DND-41 (cell line): ENCODE measurements around the gene PTPRR.

ENCODE experiments used
- ATAC-seq: fragments of 200-7000 bp; cut with Tn5 transposase; 3 replicates; pipeline ENCODE4 v1.9.1; 2021; ENCODE audit warnings: low read depth; ENCODE audit not compliant: insufficient read depth
- DNase-seq: peaks from one replicate; pipeline ENCODE4 v3.0.0-alpha.2; 2020
- H2AFZ ChIP-seq: 2 replicates; pipeline ENCODE4 v1.6.0; 2012; ENCODE audit warnings: low read depth, low read length
- H3K27ac ChIP-seq: 2 replicates; pipeline ENCODE4 v1.5.1; 2012; ENCODE audit warnings: low read length, inconsistent platforms
- H3K27me3 ChIP-seq: fragments of 200-600 bp; sonication (generic); 2 replicates; pipeline ENCODE4 v1.6.0; 2012; ENCODE audit warnings: low read length, mild to moderate bottlenecking, inconsistent platforms; ENCODE audit not compliant: insufficient read depth, poor library complexity
- H3K36me3 ChIP-seq: 2 replicates; pipeline ENCODE4 v1.5.1; 2012; ENCODE audit warnings: low read length, inconsistent platforms; ENCODE audit not compliant: insufficient read depth
- H3K4me1 ChIP-seq: 2 replicates; pipeline ENCODE4 v1.5.1; 2012; ENCODE audit warnings: mild to moderate bottlenecking, low read length; ENCODE audit not compliant: insufficient read depth
- H3K4me2 ChIP-seq: 2 replicates; pipeline ENCODE4 v1.6.0; 2012; ENCODE audit warnings: mild to moderate bottlenecking, moderate library complexity, low read length, inconsistent platforms; ENCODE audit not compliant: insufficient read depth
- H3K4me3 ChIP-seq, 2 experiments: fragments of 200-600 bp in 1 of 2; shearing (Covaris generic) in 1 of 2; 2 replicates each; pipeline ENCODE4 v1.5.1; 2012 to 2016; ENCODE audit warnings: inconsistent platforms in 2 of 2, low read length in 2 of 2, mild to moderate bottlenecking in 2 of 2, low read depth in 1 of 2, moderate library complexity in 1 of 2
- H3K79me2 ChIP-seq: 2 replicates; pipeline ENCODE4 v1.6.0; 2012; ENCODE audit warnings: low read length, inconsistent platforms; ENCODE audit not compliant: insufficient read depth
- H3K9ac ChIP-seq: 2 replicates; pipeline ENCODE4 v1.6.0; 2012; ENCODE audit warnings: low read depth, mild to moderate bottlenecking, inconsistent platforms, low read length, moderate library complexity
- H3K9me3 ChIP-seq: 2 replicates; pipeline ENCODE4 v1.5.1; 2012; ENCODE audit warnings: low read length, moderate library complexity, mild to moderate bottlenecking, inconsistent platforms; ENCODE audit not compliant: insufficient read depth, severe bottlenecking
- H4K20me1 ChIP-seq: 2 replicates; pipeline ENCODE4 v1.6.0; 2012; ENCODE audit warnings: low read length; ENCODE audit not compliant: insufficient read depth
- EZH2 ChIP-seq: IDR thresholded peaks from 3 replicates; pipeline ENCODE4 v1.6.1; 2012; ENCODE audit warnings: borderline replicate concordance, low read depth, mild to moderate bottlenecking, moderate library complexity, low read length, inconsistent platforms; ENCODE audit not compliant: severe bottlenecking
- TF ChIP-seq, protein P1 (sequence below): IDR thresholded peaks from 2 replicates; pipeline ENCODE4 v1.5.1; 2012; ENCODE audit warnings: borderline replicate concordance, low read length, moderate library complexity, mild to moderate bottlenecking; ENCODE audit not compliant: poor library complexity, severe bottlenecking; ENCODE audit errors: extremely low read depth

The PTPRR gene

DNA sequence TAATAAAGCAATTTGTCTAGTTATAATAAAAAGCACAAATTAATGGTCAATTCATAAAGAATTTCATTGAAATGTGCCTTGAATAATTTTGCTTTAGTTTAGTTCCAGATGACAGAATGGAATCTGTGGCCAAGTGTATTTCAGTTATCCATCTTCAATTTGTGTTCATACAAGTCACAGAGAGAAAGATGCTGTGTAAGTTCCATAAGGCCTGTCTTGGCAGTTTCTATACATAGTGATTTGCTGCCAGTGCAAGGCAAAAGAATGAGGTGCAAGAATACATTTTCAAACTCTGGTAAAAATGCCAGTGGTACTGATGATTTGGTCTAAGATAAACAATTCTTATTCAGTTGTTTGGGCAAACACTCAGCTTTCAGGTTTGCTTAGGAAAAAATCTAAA is 149.0 kb downstream of the PTPRR start:
- ATAC-seq (no peak), DNase-seq (no peak)
- H3K4me1 ChIP-seq: no peaks in the 10 kb centered on the region
- no peak overlapping the region for H3K9ac ChIP-seq
- no peak overlapping the region for H3K27ac ChIP-seq
- no peaks in the 10 kb centered on the region for H3K27me3 ChIP-seq
- no peaks in the 10 kb centered on the region for H4K20me1 ChIP-seq
- TF ChIP-seq EZH2: no peak
- TF ChIP-seq, protein P1, sequence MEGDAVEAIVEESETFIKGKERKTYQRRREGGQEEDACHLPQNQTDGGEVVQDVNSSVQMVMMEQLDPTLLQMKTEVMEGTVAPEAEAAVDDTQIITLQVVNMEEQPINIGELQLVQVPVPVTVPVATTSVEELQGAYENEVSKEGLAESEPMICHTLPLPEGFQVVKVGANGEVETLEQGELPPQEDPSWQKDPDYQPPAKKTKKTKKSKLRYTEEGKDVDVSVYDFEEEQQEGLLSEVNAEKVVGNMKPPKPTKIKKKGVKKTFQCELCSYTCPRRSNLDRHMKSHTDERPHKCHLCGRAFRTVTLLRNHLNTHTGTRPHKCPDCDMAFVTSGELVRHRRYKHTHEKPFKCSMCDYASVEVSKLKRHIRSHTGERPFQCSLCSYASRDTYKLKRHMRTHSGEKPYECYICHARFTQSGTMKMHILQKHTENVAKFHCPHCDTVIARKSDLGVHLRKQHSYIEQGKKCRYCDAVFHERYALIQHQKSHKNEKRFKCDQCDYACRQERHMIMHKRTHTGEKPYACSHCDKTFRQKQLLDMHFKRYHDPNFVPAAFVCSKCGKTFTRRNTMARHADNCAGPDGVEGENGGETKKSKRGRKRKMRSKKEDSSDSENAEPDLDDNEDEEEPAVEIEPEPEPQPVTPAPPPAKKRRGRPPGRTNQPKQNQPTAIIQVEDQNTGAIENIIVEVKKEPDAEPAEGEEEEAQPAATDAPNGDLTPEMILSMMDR: no peak
- no peaks in the 10 kb centered on the region for H3K9me3 ChIP-seq
- H2AFZ ChIP-seq: no peak overlapping the region
- H3K4me3 ChIP-seq: no peak overlapping the region
- no peaks in the 10 kb centered on the region for H3K79me2 ChIP-seq
- no peak overlapping the region for H3K4me2 ChIP-seq
- H3K36me3 ChIP-seq: no peaks in the 10 kb centered on the region

DNA sequence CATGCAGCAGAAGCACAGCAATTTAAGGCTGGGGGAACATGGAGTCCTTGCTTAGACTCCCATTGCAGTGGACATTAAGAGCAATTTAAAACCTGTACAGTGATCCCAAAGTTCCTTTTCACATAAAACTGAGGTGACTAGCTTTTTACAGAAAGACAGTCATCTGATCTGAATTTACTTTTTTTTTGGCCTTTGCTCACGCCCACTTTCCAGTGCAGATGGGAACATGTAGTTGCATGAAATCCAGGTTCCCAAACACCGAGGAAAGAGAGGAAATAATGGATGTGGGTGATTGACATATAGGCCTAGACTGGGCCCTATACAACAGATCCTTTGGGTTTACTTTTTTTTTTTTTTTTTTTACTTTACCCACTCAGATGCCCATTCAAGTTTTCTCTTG is 156.9 kb downstream of the PTPRR start:
- ATAC-seq (no peak), DNase-seq (no peak)
- Histone ChIP-seq H3K27me3 (no peaks in the 10 kb centered on the region), H3K27ac (no peak overlapping the region), H3K9ac (no peak overlapping the region), H3K4me1 (no peaks in the 10 kb centered on the region), H3K4me2 (no peak overlapping the region), H3K4me3 (no peak overlapping the region), H4K20me1 (no peaks in the 10 kb centered on the region), H3K9me3 (no peaks in the 10 kb centered on the region), H3K79me2 (no peaks in the 10 kb centered on the region), H2AFZ (no peak overlapping the region), H3K36me3 (no peaks in the 10 kb centered on the region)
- no peak for TF ChIP-seq EZH2
- TF ChIP-seq, protein P1: no peak

DNA sequence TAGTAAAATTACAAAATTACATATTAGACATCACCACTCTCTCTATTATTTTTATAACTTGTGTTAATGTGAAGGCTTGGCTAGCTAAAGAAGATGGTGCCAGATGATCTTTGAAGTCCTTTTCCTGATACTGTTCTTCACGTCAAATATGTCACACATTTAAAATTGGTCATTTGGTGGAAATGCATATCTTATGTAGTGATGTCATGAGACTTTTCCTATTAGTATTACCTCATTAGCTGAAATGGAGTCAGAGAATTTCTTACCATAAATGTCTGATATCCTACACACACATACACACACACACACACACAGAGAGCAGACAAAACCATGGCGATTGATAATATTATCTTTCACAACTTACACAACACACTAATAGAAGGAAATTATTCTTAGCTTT is 158.5 kb downstream of the PTPRR start:
- Histone ChIP-seq H3K4me3 (no peak overlapping the region), H4K20me1 (no peaks in the 10 kb centered on the region), H3K9ac (no peak overlapping the region), H3K4me2 (no peak overlapping the region), H2AFZ (no peak overlapping the region), H3K9me3 (no peaks in the 10 kb centered on the region), H3K36me3 (no peaks in the 10 kb centered on the region), H3K27ac (no peak overlapping the region), H3K27me3 (no peaks in the 10 kb centered on the region), H3K4me1 (no peaks in the 10 kb centered on the region), H3K79me2 (no peaks in the 10 kb centered on the region)
- DNase-seq: no peak
- no peak for TF ChIP-seq EZH2
- TF ChIP-seq, protein P1: no peak
- no peak for ATAC-seq
